ENCODE measurements around the gene EVA1A. TPM values are rescaled to one million over a fixed set of nuclear protein-coding genes. Genes with fewer than 3 reads are reported as not detected.

The EVA1A gene
- total and polyA plus RNA-seq, 2 experiments from 2014 or later = 4.6 to 7.9 TPM

DNA sequence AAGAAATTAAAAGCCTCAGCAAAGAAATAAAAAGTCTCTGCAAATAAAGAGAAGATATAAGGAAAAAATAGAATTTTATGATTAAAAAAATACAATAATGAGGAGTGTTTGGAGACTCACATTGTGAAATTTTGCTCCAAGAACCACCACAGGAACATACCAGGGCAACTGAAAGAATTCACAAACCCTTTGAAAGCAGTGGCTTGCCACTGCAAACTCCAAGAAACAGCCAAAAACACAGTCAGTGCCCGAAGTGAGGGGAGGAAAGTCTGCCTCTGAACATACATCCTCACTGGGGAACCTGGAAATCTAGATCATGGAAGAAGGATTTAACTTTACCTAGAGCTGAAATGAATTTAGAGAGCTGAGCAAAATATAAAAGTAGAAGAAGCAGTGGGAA lies 33.1 kb downstream of the EVA1A start:
- no peaks in the 10 kb centered on the region for H3K79me2 ChIP-seq (replicated peaks; ENCODE audit: insufficient read depth)

More for the DNA sequence above, 33.1 kb downstream of the EVA1A start:
- Mint-ChIP-seq H3K4me1 (peaks cover 17% of the 10 kb centered on the region), H3K4me3 (no peak overlapping the region), H3K27ac (no peak overlapping the region), H3K9me3 (no peaks in the 10 kb centered on the region), H3K27me3 (ENCODE audit: insufficient read depth, low read depth, poor library complexity) (peaks cover 2% of the 10 kb centered on the region), H3K36me3 (ENCODE audit: low read depth) (no peaks in the 10 kb centered on the region)
- no peaks in the 10 kb centered on the region for H3K36me3 ChIP-seq (ENCODE audit: insufficient read depth)
- no peaks in the 10 kb centered on the region for H3K27me3 ChIP-seq (ENCODE audit: insufficient read depth)
- 0 out of 2 replicates have a peak, but pooled peaks cover 6% of the 10 kb centered on the region for H3K9me2 ChIP-seq (ENCODE audit: insufficient read depth)
- DNase-seq (ENCODE audit: low spot score) = no peak
- no peak overlapping the region for H3K27ac ChIP-seq (ENCODE audit: low read depth)
- peaks cover 11% of the 10 kb centered on the region for H3K4me1 ChIP-seq (ENCODE audit: insufficient read depth)
- H4K20me1 ChIP-seq (replicated peaks; ENCODE audit: insufficient read depth) = no peaks in the 10 kb centered on the region
- no peak overlapping the region for H3K4me3 ChIP-seq
- no peaks in the 10 kb centered on the region for H3F3A ChIP-seq (replicated peaks; ENCODE audit: low read depth)
- no peak; the same call in 1 of the 3 replicates for ATAC-seq
- H2AFZ ChIP-seq = no peak overlapping the region
- TF ChIP-seq EZH2 (IDR thresholded peaks at IDR 0.05; ENCODE audit: low read depth, unreplicated experiment) (no peak), STAT1 (IDR thresholded peaks at IDR 0.05; ENCODE audit: unreplicated experiment) (no peak), ZNF331 (CRISPR knock-in tag; IDR thresholded peaks at IDR 0.05; ENCODE audit: low read depth) (no peak), POLR2AphosphoS5 (IDR thresholded peaks at IDR 0.05; ENCODE audit: low read depth) (no peak), JUNB (IDR thresholded peaks at IDR 0.05; ENCODE audit: unreplicated experiment) (no peak), EZH2phosphoT487 (IDR thresholded peaks at IDR 0.05; ENCODE audit: unreplicated experiment) (no peak), CREB1 (CRISPR knock-in tag; IDR thresholded peaks at IDR 0.05; ENCODE audit: low read depth) (no peak), ZNF114 (CRISPR knock-in tag; IDR thresholded peaks at IDR 0.05) (no peak)
- TF ChIP-seq, protein P1, sequence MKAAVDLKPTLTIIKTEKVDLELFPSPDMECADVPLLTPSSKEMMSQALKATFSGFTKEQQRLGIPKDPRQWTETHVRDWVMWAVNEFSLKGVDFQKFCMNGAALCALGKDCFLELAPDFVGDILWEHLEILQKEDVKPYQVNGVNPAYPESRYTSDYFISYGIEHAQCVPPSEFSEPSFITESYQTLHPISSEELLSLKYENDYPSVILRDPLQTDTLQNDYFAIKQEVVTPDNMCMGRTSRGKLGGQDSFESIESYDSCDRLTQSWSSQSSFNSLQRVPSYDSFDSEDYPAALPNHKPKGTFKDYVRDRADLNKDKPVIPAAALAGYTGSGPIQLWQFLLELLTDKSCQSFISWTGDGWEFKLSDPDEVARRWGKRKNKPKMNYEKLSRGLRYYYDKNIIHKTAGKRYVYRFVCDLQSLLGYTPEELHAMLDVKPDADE (IDR thresholded peaks at IDR 0.05) = no peak
- TF ChIP-seq, protein P2, sequence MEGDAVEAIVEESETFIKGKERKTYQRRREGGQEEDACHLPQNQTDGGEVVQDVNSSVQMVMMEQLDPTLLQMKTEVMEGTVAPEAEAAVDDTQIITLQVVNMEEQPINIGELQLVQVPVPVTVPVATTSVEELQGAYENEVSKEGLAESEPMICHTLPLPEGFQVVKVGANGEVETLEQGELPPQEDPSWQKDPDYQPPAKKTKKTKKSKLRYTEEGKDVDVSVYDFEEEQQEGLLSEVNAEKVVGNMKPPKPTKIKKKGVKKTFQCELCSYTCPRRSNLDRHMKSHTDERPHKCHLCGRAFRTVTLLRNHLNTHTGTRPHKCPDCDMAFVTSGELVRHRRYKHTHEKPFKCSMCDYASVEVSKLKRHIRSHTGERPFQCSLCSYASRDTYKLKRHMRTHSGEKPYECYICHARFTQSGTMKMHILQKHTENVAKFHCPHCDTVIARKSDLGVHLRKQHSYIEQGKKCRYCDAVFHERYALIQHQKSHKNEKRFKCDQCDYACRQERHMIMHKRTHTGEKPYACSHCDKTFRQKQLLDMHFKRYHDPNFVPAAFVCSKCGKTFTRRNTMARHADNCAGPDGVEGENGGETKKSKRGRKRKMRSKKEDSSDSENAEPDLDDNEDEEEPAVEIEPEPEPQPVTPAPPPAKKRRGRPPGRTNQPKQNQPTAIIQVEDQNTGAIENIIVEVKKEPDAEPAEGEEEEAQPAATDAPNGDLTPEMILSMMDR (conservative IDR thresholded peaks at IDR 0.05; ENCODE audit: low read depth in 2 of 2) = no peak
- TF ChIP-seq, protein P3, sequence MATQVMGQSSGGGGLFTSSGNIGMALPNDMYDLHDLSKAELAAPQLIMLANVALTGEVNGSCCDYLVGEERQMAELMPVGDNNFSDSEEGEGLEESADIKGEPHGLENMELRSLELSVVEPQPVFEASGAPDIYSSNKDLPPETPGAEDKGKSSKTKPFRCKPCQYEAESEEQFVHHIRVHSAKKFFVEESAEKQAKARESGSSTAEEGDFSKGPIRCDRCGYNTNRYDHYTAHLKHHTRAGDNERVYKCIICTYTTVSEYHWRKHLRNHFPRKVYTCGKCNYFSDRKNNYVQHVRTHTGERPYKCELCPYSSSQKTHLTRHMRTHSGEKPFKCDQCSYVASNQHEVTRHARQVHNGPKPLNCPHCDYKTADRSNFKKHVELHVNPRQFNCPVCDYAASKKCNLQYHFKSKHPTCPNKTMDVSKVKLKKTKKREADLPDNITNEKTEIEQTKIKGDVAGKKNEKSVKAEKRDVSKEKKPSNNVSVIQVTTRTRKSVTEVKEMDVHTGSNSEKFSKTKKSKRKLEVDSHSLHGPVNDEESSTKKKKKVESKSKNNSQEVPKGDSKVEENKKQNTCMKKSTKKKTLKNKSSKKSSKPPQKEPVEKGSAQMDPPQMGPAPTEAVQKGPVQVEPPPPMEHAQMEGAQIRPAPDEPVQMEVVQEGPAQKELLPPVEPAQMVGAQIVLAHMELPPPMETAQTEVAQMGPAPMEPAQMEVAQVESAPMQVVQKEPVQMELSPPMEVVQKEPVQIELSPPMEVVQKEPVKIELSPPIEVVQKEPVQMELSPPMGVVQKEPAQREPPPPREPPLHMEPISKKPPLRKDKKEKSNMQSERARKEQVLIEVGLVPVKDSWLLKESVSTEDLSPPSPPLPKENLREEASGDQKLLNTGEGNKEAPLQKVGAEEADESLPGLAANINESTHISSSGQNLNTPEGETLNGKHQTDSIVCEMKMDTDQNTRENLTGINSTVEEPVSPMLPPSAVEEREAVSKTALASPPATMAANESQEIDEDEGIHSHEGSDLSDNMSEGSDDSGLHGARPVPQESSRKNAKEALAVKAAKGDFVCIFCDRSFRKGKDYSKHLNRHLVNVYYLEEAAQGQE (IDR thresholded peaks at IDR 0.05; ENCODE audit: unreplicated experiment) = no peak
- TF ChIP-seq, protein P4, sequence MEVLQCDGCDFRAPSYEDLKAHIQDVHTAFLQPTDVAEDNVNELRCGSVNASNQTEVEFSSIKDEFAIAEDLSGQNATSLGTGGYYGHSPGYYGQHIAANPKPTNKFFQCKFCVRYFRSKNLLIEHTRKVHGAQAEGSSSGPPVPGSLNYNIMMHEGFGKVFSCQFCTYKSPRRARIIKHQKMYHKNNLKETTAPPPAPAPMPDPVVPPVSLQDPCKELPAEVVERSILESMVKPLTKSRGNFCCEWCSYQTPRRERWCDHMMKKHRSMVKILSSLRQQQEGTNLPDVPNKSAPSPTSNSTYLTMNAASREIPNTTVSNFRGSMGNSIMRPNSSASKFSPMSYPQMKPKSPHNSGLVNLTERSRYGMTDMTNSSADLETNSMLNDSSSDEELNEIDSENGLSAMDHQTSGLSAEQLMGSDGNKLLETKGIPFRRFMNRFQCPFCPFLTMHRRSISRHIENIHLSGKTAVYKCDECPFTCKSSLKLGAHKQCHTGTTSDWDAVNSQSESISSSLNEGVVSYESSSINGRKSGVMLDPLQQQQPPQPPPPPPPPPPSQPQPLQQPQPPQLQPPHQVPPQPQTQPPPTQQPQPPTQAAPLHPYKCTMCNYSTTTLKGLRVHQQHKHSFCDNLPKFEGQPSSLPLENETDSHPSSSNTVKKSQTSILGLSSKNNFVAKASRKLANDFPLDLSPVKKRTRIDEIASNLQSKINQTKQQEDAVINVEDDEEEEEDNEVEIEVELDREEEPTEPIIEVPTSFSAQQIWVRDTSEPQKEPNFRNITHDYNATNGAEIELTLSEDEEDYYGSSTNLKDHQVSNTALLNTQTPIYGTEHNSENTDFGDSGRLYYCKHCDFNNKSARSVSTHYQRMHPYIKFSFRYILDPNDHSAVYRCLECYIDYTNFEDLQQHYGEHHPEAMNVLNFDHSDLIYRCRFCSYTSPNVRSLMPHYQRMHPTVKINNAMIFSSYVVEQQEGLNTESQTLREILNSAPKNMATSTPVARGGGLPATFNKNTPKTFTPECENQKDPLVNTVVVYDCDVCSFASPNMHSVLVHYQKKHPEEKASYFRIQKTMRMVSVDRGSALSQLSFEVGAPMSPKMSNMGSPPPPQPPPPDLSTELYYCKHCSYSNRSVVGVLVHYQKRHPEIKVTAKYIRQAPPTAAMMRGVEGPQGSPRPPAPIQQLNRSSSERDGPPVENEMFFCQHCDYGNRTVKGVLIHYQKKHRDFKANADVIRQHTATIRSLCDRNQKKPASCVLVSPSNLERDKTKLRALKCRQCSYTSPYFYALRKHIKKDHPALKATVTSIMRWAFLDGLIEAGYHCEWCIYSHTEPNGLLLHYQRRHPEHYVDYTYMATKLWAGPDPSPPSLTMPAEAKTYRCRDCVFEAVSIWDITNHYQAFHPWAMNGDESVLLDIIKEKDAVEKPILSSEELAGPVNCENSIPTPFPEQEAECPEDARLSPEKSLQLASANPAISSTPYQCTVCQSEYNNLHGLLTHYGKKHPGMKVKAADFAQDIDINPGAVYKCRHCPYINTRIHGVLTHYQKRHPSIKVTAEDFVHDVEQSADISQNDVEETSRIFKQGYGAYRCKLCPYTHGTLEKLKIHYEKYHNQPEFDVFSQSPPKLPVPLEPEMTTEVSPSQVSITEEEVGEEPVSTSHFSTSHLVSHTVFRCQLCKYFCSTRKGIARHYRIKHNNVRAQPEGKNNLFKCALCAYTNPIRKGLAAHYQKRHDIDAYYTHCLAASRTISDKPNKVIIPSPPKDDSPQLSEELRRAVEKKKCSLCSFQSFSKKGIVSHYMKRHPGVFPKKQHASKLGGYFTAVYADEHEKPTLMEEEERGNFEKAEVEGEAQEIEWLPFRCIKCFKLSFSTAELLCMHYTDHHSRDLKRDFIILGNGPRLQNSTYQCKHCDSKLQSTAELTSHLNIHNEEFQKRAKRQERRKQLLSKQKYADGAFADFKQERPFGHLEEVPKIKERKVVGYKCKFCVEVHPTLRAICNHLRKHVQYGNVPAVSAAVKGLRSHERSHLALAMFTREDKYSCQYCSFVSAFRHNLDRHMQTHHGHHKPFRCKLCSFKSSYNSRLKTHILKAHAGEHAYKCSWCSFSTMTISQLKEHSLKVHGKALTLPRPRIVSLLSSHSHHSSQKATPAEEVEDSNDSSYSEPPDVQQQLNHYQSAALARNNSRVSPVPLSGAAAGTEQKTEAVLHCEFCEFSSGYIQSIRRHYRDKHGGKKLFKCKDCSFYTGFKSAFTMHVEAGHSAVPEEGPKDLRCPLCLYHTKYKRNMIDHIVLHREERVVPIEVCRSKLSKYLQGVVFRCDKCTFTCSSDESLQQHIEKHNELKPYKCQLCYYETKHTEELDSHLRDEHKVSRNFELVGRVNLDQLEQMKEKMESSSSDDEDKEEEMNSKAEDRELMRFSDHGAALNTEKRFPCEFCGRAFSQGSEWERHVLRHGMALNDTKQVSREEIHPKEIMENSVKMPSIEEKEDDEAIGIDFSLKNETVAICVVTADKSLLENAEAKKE (CRISPR knock-in tag; IDR thresholded peaks at IDR 0.05) = no peak
- H3K4me2 ChIP-seq = no peak overlapping the region
